ENCODE measurements around the gene MAPK14.

GRCh38 chr6:36094238-36094637 is 66.6 kb downstream of the MAPK14 start:
- TF ChIP-seq, protein P1, sequence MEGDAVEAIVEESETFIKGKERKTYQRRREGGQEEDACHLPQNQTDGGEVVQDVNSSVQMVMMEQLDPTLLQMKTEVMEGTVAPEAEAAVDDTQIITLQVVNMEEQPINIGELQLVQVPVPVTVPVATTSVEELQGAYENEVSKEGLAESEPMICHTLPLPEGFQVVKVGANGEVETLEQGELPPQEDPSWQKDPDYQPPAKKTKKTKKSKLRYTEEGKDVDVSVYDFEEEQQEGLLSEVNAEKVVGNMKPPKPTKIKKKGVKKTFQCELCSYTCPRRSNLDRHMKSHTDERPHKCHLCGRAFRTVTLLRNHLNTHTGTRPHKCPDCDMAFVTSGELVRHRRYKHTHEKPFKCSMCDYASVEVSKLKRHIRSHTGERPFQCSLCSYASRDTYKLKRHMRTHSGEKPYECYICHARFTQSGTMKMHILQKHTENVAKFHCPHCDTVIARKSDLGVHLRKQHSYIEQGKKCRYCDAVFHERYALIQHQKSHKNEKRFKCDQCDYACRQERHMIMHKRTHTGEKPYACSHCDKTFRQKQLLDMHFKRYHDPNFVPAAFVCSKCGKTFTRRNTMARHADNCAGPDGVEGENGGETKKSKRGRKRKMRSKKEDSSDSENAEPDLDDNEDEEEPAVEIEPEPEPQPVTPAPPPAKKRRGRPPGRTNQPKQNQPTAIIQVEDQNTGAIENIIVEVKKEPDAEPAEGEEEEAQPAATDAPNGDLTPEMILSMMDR (IDR thresholded peaks at IDR 0.05; ENCODE audit: low read length): no peak
- no peak for TF ChIP-seq EZH2 (optimal IDR thresholded peaks at IDR 0.05; ENCODE audit: low read depth, low read length)

All from MM.1S (cell line).